ENCODE measurements around the gene FAM222A.

Gene FAM222A

GRCh38 chr12:109739747-109740693 lies 26.4 kb downstream of the FAM222A start:
- DNase-seq = no peak

- DNase-seq = no peak
Measured at GRCh38 chr12:109740694-109741245, 27.1 kb downstream of the FAM222A start.

GRCh38 chr12:109741286-109741969 lies 27.8 kb downstream of the FAM222A start:
- no peak for DNase-seq

- DNase-seq = no peak
Measured at GRCh38 chr12:109741970-109742703, 28.5 kb downstream of the FAM222A start.

GRCh38 chr12:109743076-109743910 lies 29.7 kb downstream of the FAM222A start:
- no peak for DNase-seq

- DNase-seq = no peak
Measured at GRCh38 chr12:109744026-109744425, 30.4 kb downstream of the FAM222A start.

- DNase-seq = no peak
Measured at GRCh38 chr12:109744986-109745942, 31.6 kb downstream of the FAM222A start.

GRCh38 chr12:109752117-109753053 lies 38.8 kb downstream of the FAM222A start:
- no peak for DNase-seq

- no peak for DNase-seq
Measured at GRCh38 chr12:109753054-109753401, 39.4 kb downstream of the FAM222A start.

GRCh38 chr12:109753959-109754358 lies 40.3 kb downstream of the FAM222A start:
- no peak for DNase-seq

GRCh38 chr12:109756457-109756856 lies 42.8 kb downstream of the FAM222A start:
- DNase-seq = no peak

- no peak for DNase-seq
Measured at GRCh38 chr12:109757671-109758265, 44.1 kb downstream of the FAM222A start.

- DNase-seq = no peak
Measured at GRCh38 chr12:109758426-109759420, 45.1 kb downstream of the FAM222A start.

- DNase-seq = no peak
Measured at GRCh38 chr12:109759595-109759994, 46.0 kb downstream of the FAM222A start.

GRCh38 chr12:109760031-109760929 lies 46.7 kb downstream of the FAM222A start:
- DNase-seq = no peak

- DNase-seq = no peak
Measured at GRCh38 chr12:109760930-109761921, 47.6 kb downstream of the FAM222A start.

All from stimulated activated CD4-positive, alpha-beta T cell treated with anti-CD3 and anti-CD28 coated beads, Interleukin-4, amount 100 ng/mL, for 1 hour (primary cell).